Kidney (tissue), 14 donors: ENCODE results near the gene KCNJ4. TPM values are rescaled to one million over a fixed set of nuclear protein-coding genes. Genes with fewer than 3 reads are reported as not detected.

ENCODE experiments used
- DNase-seq, 5 donors: peaks; one replicate each; pipeline ENCODE4 v3.0.0-alpha.2; 2013 to 2020
- FAIRE-seq: peaks from 2 replicates; lab custom pipeline; 2012; peaks lifted over from hg19 to GRCh38; lab: Jason Lieb, UNC
- H3K27ac ChIP-seq, 2 donors: one replicate each; pipeline ENCODE4 v1.7.0; 2013; ENCODE audit warnings: low read depth in 2 of 2, low read length in 2 of 2, inconsistent platforms in 1 of 2
- H3K27me3 ChIP-seq: one replicate; pipeline ENCODE4 v1.7.1; 2013; ENCODE audit warnings: low read length, inconsistent platforms; ENCODE audit not compliant: control insufficient read depth, insufficient read depth
- H3K36me3 ChIP-seq, 3 donors: one replicate each; pipeline versions ENCODE4 v1.7.0 to v1.7.1; 2013; ENCODE audit warnings: low read length in 3 of 3, control low read depth in 1 of 3, inconsistent platforms in 1 of 3; ENCODE audit not compliant: insufficient read depth in 3 of 3, control insufficient read depth in 2 of 3
- H3K4me1 ChIP-seq, 3 donors: one replicate each; pipeline versions ENCODE4 v1.7.0 to v1.7.1; 2013; ENCODE audit warnings: low read length in 3 of 3, inconsistent platforms in 1 of 3, low read depth in 1 of 3; ENCODE audit not compliant: control insufficient read depth in 2 of 3, insufficient read depth in 2 of 3
- H3K4me3 ChIP-seq, 3 donors: one replicate each; pipeline versions ENCODE4 v1.7.0 to v1.8.1; 2013; ENCODE audit warnings: low read length in 3 of 3, control low read depth in 1 of 3, inconsistent platforms in 1 of 3
- H3K9ac ChIP-seq, 3 donors: one replicate each; pipeline versions ENCODE4 v1.7.0 to v1.7.1; 2013; ENCODE audit warnings: low read length in 3 of 3, control low read depth in 1 of 3, inconsistent platforms in 1 of 3
- H3K9me3 ChIP-seq, 3 donors: one replicate each; pipeline versions ENCODE4 v1.7.0 to v1.7.1; 2013; ENCODE audit warnings: low read length in 3 of 3, control low read depth in 1 of 3, inconsistent platforms in 1 of 3; ENCODE audit not compliant: control insufficient read depth in 2 of 3, insufficient read depth in 1 of 3
- intact Hi-C: fragments of 100-400 bp; cut with DNase I; formaldehyde crosslinking; loops from one replicate; pipeline ENCODE4 v1.11.1; 2022
- polyA plus RNA-seq: library from polyadenylated mRNA; stranded (reverse); fragments of 350-450 nt; fragmentation: Illumina TruSeq; extraction: RNeasy Lipid Tissue Mini Kit (QIAGEN cat#74804); gene quantifications from one replicate; pipeline ENCODE4 v1.2.3, GENCODE V29; 2014; ENCODE audit warnings: low read depth, low replicate concordance; ENCODE audit not compliant: insufficient read depth
- total RNA-seq: library from RNA; stranded (reverse); fragmentation: NEBNext Ultra II Directional; extraction: Animal tissue kit (Norgen Biotek cat#: 25700); gene quantifications from one replicate; pipeline ENCODE4 v1.2.1, GENCODE V29; 2021
- TF ChIP-seq, protein P1 (sequence below): IDR thresholded peaks from 3 replicates; pipeline ENCODE4 v1.5.1; 2012; ENCODE audit warnings: mild to moderate bottlenecking, moderate library complexity, borderline replicate concordance; ENCODE audit not compliant: insufficient read depth; ENCODE audit errors: extremely low read depth
- donor health status: control.
- donor health status: control.
- donor health status: control.
- donor health status: control.
- donor health status: control.
- donor health status: DM: yes; HTN: yes; CAD: no.
- donor health status: Normal renal cell carcinoma (clear cell type).

Gene KCNJ4
- total and polyA plus RNA-seq, 2 donors from 2014 or later, result 0.13 TPM; not detected in 1

DNA sequence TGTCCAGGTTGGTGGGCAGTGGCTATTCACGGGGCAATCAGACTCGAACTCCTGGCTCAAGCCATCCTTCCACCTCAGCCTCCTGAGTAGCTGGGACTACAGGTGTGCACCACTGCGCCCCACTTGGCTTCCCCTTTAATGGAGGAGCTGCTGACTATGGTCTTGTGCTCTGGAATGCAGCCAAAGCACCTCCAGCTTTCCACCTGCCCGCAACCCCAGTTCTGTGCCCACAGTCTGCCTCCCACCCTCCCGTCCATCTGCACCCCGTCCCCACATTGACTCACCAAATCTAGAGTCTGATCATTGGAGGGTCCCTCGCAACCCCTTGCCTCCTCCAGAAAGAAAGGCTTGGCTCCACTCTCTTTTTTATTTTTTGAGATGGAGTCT, 41.0 kb downstream of the KCNJ4 start:
- DNase-seq (peak in 2 of 5 donors; percentile 20 to 57), FAIRE-seq (no peak)
- Histone ChIP-seq H3K4me1 (peaks cover 0 to 6% (median 3%) of the 10 kb centered on the region in 3 donors), H3K36me3 (no peaks in the 10 kb centered on the region), H3K4me3 (no peak overlapping the region), H3K27ac (no peak overlapping the region), H3K9ac (no peak overlapping the region), H3K9me3 (no peaks in the 10 kb centered on the region), H3K27me3 (no peaks in the 10 kb centered on the region)
- intact Hi-C loops, result no loop called here
- TF ChIP-seq, protein P1, sequence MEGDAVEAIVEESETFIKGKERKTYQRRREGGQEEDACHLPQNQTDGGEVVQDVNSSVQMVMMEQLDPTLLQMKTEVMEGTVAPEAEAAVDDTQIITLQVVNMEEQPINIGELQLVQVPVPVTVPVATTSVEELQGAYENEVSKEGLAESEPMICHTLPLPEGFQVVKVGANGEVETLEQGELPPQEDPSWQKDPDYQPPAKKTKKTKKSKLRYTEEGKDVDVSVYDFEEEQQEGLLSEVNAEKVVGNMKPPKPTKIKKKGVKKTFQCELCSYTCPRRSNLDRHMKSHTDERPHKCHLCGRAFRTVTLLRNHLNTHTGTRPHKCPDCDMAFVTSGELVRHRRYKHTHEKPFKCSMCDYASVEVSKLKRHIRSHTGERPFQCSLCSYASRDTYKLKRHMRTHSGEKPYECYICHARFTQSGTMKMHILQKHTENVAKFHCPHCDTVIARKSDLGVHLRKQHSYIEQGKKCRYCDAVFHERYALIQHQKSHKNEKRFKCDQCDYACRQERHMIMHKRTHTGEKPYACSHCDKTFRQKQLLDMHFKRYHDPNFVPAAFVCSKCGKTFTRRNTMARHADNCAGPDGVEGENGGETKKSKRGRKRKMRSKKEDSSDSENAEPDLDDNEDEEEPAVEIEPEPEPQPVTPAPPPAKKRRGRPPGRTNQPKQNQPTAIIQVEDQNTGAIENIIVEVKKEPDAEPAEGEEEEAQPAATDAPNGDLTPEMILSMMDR, result no peak

DNA sequence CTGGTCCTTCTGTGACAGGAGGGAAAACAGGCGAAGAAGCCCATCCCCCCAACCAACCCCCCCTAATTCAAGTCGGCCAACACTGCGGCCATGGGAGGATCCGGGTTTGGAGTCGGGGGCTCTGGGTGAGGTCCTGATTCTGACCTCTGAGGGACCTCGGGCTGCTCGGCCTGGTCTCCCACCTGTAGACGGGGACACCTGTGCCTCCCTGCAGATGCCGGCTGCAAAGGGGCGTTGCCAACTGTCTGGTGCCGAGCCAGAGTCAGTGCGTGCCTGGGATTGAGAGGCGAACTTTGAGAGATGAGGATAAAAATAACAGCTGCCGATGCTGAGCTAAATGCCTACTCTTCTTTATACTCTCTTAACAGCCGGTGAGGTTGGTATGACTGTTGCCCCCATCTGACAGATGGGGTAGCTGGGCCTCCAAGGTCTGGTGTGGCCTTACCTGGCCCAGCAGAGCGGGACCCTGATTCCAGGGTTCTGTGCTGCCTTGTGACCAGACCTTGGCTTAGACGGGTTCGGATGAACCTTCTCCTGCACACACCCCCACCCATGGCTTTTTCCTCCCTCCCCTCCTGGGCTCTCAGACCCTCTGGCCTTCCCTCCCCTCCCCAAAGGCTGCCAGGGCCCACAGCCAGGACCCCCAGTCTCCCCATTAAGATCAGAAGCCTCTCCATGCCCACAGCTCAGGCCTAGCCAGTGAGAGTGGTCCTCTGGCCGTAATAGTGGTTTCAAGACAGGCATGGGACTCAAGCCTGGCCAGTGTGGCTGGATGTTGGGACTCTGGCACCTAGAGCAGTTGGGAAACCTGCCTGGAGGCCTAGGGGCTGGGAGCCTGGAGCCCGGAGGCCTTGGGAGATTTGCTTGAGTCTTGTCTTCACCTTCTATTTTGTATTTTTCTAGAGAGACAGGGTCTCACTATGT, 41.7 kb downstream of the KCNJ4 start:
- no peaks in the 10 kb centered on the region for H3K9me3 ChIP-seq
- intact Hi-C loops, result no loop called here
- DNase-seq, result peak in 2 of 5 donors; percentile 38 to 74
- no peaks in the 10 kb centered on the region for H3K27me3 ChIP-seq
- no peaks in the 10 kb centered on the region for H3K36me3 ChIP-seq
- H3K4me1 ChIP-seq, result peaks cover 0 to 6% (median 3%) of the 10 kb centered on the region in 3 donors
- H3K9ac ChIP-seq, result no peak overlapping the region
- H3K4me3 ChIP-seq, result peak overlapping the region in 1 of 3 donors; percentile 39
- no peak for FAIRE-seq
- no peak overlapping the region for H3K27ac ChIP-seq
- TF ChIP-seq, protein P1, result no peak

DNA sequence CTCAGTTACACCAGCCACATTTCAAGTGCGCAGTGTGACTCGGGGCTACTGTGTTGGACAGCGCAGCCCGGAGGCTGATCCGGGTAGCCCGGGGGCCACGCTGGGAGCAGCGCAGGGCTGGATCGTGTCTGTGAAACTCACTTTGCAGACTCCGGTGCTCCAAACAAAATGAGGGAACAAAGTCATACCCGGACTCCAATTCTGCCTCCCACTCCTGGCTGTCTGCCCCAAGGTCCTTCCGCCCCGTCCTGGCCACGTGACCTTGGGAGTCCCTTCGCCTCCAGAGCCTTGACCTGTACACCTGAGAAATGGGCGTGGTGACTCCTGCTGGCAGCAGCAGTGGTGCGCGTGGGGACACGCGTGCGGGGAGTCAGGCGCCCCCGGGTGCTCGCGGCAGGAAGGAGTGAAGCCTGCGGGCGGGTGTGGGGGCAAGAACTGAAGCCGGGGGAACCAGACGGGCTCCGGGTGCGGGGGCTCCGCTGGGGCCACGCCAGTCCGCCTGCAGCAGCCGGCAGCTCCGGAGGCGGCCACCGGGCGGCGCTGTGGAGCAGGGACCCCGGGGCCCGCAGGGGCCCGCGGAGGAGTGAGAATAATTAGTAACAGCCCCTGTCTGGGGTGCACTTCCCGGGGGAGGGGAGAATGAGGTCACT, 42.4 kb downstream of the KCNJ4 start:
- TF ChIP-seq, protein P1, result peak; percentile 49
- Histone ChIP-seq H3K4me1 (peaks cover 0 to 6% (median 3%) of the 10 kb centered on the region in 3 donors), H3K36me3 (no peaks in the 10 kb centered on the region), H3K27me3 (no peaks in the 10 kb centered on the region), H3K9me3 (no peaks in the 10 kb centered on the region), H3K27ac (no peak overlapping the region), H3K4me3 (peak overlapping the region in 1 of 3 donors; percentile 39), H3K9ac (no peak overlapping the region)
- no peak for FAIRE-seq
- peak in 3 of 5 donors; percentile 48 to 71 (median 69) for DNase-seq
- intact Hi-C loops, result no loop called here
